Measurements from ENCODE around the gene IGSF23.
"Not testable (repeated sequence)": the region's sequence is repeated elsewhere in the genome, so short reads cannot be mapped to it uniquely, and the experiment has no call there.

IGSF23 gene

DNA sequence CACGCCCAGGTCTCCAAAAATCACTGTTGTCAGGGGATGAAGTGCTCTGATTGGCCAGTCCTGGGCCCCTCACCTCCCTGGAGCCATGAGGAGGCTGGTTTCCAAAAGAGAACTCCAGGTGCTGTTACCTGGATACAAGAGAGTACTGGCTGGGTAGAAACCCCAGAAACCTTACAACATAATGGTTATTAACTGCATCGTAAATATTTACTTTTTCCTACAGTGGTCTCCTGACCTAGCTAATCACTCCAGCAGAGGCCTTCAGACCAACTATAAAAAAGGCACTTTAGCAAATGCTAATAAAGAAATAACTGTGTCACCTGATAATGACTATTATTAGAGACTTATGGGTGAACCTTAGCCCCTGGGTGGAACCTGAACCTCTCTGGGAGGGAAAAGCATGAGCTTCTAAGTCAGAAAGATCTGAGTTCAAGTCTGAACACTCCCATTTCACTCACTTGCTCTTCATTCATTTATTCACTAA, 1.5 kb upstream of the IGSF23 start:
- no peak for DNase-seq (ENCODE audit: low read depth)

- no peak for DNase-seq (ENCODE audit: low read depth)
Observed at GRCh38 chr19:44614313-44614712, 950 bp downstream of the IGSF23 start.

DNA sequence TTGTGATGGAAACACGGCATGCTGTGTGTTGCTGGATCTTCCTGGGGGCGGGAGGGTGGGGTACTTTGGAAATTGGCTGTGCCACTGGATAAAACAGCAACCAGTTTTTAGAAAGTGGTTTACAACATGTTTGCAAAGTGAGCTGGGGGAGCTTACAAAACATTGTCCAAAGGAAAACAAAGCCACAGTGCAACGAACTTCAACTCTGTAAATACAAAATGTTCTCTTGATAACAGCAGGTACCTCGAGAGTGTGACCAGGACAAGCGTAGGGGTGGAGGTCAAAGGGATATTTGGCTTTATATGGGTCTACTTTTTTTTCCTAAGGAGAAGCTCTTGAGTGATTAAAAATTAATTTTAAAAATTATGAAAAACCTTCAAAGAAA, 2.5 kb downstream of the IGSF23 start:
- no peak for DNase-seq (ENCODE audit: low read depth)

DNA sequence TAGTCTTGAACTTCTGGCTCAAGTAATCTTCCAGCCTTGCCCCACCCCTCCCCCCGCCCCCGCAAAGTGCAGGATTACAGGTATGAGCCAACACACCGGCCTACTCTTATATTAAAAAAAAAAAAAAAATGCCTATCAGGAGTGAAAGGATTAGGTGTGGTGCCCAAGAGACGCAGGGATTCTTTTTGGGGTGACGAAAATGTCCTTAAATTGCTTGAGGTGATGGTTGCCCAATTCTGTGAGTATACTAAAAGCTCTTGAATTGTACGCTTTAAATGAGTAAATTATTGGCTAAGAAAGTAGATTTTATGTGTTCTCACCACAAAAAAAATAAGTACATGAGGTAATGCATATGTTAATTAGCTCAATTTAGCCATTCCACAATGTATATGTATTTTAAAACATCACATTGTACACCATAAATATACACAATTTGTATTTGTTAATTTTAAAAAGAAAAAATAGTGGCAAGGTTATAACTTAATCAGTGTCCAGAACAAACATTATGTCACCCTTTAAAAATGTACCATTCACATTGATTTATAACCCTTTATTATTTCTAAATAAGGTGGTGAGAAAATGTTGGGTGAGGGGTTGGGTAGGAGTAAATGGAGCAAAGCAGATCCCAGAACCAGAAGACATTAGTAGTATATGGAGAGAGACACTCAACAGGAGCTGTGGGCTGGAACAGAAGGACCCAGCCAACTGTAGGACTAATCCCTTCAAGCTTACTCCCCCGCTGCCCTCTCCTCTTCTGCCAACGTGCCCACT, 3.9 kb downstream of the IGSF23 start:
- no peak for DNase-seq (ENCODE audit: low read depth)

DNA sequence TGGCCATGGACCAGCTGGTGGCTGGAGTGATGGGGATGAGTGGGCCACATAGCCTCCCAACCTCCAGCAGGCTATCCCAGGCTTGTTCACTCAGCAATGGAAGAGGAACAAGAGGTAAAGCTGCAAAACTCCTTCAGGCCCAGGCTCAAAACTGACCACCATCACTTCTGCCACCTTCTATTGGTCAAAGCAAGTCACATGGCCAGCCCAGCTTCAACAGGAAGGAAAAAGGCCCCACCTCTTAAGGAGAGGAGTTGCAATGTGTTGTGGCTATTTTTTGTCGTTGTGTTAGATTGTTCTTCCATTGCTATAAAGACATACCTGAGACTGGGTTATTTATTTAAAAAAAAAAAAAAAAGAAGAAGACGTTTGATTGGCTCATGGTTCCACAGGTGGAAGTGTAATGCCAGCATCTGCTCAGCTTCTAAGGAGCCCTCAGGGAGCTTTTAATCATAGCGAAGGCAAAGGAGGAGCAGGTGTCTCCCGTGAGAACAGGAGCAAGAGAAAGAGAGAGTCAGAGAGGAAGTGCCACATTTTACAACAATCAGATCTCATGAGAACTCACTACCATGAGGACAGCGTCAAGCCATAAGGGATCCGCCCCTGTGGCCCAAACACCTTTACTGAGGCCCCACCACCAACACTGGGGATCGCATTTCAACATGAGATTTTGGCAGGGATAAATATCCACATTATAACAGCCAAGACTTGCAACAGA, 5.4 kb downstream of the IGSF23 start:
- DNase-seq (ENCODE audit: low read depth), result no peak

DNA sequence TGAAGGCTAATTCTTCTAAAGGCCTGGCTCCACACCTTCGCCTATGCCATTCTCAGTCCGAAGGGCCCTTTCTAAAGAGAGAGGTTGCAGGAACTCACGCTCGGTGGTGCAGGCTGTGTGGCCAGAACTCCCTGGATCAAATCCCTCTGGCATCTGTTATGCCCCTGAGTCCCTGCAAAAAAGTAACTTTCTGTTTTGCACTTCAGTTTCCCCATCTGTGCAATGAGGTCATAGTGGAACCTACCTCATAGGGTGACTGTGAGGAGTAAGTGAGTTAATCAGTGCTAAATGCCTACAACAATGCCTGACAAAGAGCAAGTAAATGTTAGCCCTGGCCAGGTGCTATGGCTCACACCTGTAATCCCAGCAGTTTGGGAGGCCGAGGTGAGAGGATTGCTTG, 7.3 kb downstream of the IGSF23 start:
- DNase-seq (ENCODE audit: low read depth), result no peak

- no peak for DNase-seq (ENCODE audit: low read depth)
Observed at GRCh38 chr19:44621367-44621766, 8.0 kb downstream of the IGSF23 start.

DNA sequence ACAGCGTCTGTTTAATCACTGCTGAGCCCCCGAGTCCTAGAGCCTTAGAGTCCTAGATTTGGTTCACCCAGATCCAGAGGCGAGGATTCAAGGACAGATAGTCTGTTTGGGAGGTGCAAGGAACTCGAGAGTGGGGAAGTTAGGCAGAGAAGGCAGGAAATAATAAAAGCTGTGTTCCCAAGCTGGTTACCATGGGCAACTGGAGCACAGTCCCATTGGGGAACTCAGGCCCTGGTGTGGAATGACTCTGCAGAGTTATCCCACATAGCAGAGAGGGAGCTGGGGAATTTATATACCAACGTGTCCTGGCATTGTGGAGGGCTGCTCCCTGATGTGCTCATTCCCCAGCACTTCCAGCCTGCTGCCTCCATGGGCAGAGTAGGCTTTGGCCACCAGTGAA, 9.7 kb downstream of the IGSF23 start:
- no peak for DNase-seq (ENCODE audit: low read depth)

GRCh38 chr19:44623626-44624025, 10.3 kb downstream of the IGSF23 start:
- DNase-seq (ENCODE audit: low read depth), result no peak

DNA sequence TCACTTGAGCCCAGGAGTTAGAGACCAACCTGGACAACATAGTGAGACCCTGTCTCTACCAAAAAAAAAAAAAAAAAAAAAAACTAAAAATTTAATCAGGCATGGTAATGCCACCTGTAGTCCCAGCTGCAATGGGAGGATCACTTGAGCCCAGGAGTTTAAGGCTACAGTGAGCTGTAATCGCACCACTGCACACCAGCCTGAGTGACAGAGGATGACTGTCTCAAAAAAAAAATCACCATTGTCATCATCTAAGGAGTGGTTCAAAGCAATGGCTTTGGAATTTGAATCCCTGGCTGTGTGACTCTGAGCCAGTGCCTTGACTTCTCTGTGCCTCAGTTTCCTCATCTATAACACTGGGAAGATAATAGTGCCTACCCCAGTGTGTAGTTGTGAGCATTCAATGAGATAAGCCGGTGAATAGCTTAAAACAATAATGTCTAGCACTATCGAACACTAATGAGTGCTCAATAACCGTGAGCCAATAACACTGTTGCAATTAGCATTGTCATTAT, 11.5 kb downstream of the IGSF23 start:
- DNase-seq (ENCODE audit: low read depth), result no peak

GRCh38 chr19:44625637-44626036, 12.3 kb downstream of the IGSF23 start:
- DNase-seq (ENCODE audit: low read depth), result not testable (repeated sequence)

DNA sequence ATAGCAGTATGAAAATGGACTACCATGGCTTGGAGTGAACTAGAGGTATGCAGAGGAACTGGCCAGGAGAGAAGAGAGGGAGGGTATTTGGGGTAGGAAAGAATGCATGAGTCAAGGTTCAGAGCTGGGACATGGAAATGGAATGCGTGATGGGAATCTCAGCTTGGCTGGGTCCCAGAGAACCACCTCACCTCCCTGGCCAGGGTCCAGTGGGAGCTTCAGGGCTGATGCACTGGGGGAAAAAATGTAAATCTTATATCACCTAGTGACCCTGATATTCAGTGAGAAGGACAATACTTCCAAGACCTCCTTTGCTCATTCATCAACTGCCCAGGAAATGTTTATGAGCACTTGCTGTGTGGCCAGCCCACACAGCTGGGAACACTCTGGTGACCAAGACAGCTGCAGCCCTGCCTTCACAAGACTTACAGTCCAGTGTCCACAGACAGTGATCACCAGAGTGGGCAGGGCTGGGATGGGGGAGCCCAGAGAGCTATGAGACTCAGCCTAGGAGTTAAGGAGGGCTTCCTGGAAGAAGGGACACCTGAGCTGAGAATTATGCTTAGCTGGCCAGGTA, 12.8 kb downstream of the IGSF23 start:
- DNase-seq (ENCODE audit: low read depth), result no peak

DNA sequence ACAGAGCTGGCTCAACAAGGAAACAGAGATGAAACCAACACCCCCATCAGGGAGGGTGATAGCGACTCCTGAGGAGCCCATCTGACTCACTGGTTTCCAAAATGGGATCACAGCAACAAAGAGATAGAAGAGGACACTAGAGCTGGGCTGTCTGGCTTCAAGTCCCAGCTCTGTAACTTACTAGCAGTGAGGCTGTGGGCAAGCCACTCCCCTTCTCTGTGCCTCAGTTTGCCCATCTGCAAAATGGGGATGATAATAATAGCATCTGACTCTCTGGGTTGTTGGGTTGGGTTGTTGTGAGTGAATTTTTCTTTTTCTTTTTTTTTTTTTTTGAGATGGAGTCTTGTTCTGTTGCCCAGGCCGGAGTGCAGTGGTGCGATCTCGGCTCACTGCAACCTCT, 14.3 kb downstream of the IGSF23 start:
- DNase-seq (ENCODE audit: low read depth), result no peak

DNA sequence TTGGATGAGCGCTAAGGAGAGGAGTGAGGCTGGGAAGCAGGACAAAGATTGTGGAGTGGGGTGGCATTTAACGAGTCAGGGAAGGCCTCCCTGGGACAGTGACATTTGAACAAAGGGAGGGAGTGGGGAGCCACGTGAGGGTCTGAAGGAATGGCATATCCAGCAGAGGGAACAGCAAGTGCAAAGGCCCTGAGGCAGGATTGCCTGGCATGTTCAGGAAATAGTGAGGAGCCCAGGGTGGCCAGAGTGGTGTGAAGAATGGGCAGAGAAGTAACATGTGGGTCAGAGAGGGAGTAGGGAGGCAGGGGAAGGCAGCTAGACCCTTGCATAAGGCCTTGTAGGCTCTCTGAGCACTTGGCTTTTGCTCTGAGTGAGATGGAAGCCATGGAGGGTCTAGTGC, 15.4 kb downstream of the IGSF23 start:
- no peak for DNase-seq (ENCODE audit: low read depth)

GRCh38 chr19:44631611-44632010, 18.2 kb downstream of the IGSF23 start:
- not testable (repeated sequence) for DNase-seq (ENCODE audit: low read depth)

- not testable (repeated sequence) for DNase-seq (ENCODE audit: low read depth)
Observed at GRCh38 chr19:44634058-44634457, 20.7 kb downstream of the IGSF23 start.

- DNase-seq (ENCODE audit: low read depth), result no peak
Observed at GRCh38 chr19:44634785-44635184, 21.4 kb downstream of the IGSF23 start.

DNA sequence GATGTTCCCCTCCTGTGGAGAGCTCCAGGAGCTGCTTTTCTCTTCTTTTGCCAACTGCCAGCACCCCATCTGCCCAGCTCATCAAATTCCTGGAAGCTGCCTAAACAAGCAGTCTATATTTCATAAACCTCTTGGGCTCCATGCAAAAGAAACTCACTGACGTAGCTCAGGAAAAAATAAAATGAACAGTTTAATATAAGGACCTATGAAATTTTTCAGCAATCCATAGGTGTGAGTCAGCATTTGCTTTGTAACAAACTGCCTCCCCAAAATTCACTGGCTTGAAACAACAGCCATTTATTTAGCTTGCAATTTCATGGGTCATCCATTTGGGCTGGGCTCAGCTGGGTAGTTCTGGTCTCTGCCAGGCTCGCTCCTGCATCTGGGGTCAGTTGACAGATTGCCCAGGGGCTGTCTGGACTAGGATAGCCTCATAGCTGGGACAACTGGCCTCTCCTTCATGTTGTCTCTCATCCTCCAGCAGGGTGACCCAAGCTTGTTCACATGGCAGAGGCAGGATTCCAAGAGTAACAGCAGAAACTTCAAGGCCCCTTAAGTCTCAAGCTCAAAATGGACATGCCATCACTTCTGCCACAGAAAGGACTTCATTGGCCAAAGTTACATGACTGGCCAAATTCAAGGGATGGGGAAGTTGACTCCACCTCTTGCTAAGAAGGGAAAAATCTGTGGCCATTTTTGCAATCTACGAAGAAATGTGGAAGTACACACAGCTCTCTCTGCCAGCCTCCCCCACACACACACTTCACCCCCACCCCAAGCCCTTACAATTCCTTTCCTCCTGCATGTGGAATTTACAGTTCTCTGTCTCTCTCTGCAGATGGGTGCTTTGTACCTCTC, 22.4 kb downstream of the IGSF23 start:
- no peak for DNase-seq (ENCODE audit: low read depth)

GRCh38 chr19:44636439-44637389, 23.4 kb downstream of the IGSF23 start:
- no peak for DNase-seq (ENCODE audit: low read depth)

DNA sequence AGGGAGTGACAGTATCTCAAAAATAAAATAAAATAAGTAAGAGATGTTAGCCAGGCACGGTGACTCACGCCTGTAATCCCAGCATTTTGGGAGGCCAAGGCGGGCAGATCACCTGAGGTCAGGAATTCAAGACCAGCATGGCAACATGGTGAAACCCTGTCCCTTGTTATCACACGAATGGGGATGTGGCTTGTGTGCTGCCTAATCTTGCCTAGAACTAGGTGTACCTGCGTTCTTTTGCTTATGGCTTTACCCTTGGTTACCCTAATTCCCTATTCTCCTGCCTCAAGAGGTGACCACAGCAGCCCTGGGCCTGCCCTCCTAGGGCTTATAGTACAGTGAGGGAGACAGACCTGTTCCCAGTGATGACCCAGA, 24.0 kb downstream of the IGSF23 start:
- no peak for DNase-seq (ENCODE audit: low read depth)

- DNase-seq (ENCODE audit: low read depth), result no peak
Observed at GRCh38 chr19:44640518-44640917, 27.2 kb downstream of the IGSF23 start.

All from stimulated activated CD8-positive, alpha-beta memory T cell treated with anti-CD3 and anti-CD28 coated beads, Interleukin-15, amount 100 ng/mL, for 24 hours (primary cell).